Adrenal gland (tissue), 19 donors: ENCODE results near the gene SMCO1. TPM values are rescaled to one million over a fixed set of nuclear protein-coding genes. Genes with fewer than 3 reads are reported as not detected.

Experiments
- DNase-seq, 7 donors: peaks; one replicate each; pipeline ENCODE4 v3.0.0-alpha.2; 2019 to 2020
- H3K27ac ChIP-seq, 5 donors: fragments of 200-600 bp; sonication (generic) in 4 of 5; 1 replicate in 3 of 5; 2 replicates in 2 of 5; pipeline versions ENCODE4 v1.5.1 to v1.8.0; 2016 to 2020; ENCODE audit warnings: mild to moderate bottlenecking in 1 of 5
- H3K27me3 ChIP-seq: fragments of 200-600 bp; 2 replicates; pipeline ENCODE4 v1.8.0; 2021
- H3K36me3 ChIP-seq, 2 donors: fragments of 200-600 bp; replicated peaks in 1 of 2; 1 replicate in 1 of 2; 2 replicates in 1 of 2; pipeline versions ENCODE4 v1.5.1 to v1.8.0; 2018 to 2022
- H3K4me1 ChIP-seq, 2 donors: fragments of 200-600 bp; replicated peaks in 1 of 2; 1 replicate in 1 of 2; 2 replicates in 1 of 2; pipeline versions ENCODE4 v1.5.1 to v1.8.0; 2018 to 2021
- H3K4me3 ChIP-seq, 4 donors: fragments of 200-600 bp; sonication (generic) in 3 of 4; one replicate each; pipeline ENCODE4 v1.5.1; 2016 to 2018
- H3K9me3 ChIP-seq, 3 donors: fragments of 200-600 bp; sonication (generic) in 1 of 3; replicated peaks in 1 of 3; 1 replicate in 2 of 3; 2 replicates in 1 of 3; pipeline versions ENCODE4 v1.5.1 to v1.8.0; 2016 to 2021
- CTCF ChIP-seq, 6 experiments: fragments of 450-650 bp in 4 of 6; fragments of 200-600 bp in 2 of 6; sonication (generic) in 1 of 6; IDR thresholded peaks; 1 replicate in 5 of 6; 2 replicates in 1 of 6; pipeline versions ENCODE4 v1.5.1 to v1.8.0; 2016 to 2021; ENCODE audit warnings: antibody characterized with exemption in 6 of 6, mild to moderate bottlenecking in 2 of 6, moderate library complexity in 1 of 6
- POLR2A ChIP-seq, 2 donors: fragments of 450-650 bp; IDR thresholded peaks; one replicate each; pipeline ENCODE4 v1.6.1; 2017; ENCODE audit warnings: antibody characterized with exemption in 2 of 2, mild to moderate bottlenecking in 2 of 2, moderate library complexity in 1 of 2
- WGBS, 4 donors: extraction: QIAGEN DNeasy Blood & Tissue Kit in 2 of 4; methylation state at CpG; one replicate each; pipeline versions ENCODE4 v1.1.5 to v1.1.7; 2013 to 2017; 5-methylcytosine and 5-hydroxymethylcytosine counted together
- intact Hi-C, 2 donors: fragments of 100-400 bp; cut with DNase I; formaldehyde crosslinking; loops; one replicate each; pipeline versions ENCODE4 v1.14.1 to v1.15.0; 2022 to 2023
- long read RNA-seq, 10 donors: library from polyadenylated mRNA in 3 of 10; unstranded in 2 of 10; stranded (forward) in 1 of 10; transcript quantifications; one replicate each; pipeline ENCODE4 v2.0.0 and lab custom pipeline, GENCODE V29; 2021 to 2026
- polyA plus RNA-seq, 3 donors: library from polyadenylated mRNA; stranded (reverse); fragments of 200-250 nt in 2 of 3; fragments of 350-450 nt in 1 of 3; fragmentation: Illumina TruSeq in 1 of 3; extraction: RNeasy Lipid Tissue Mini Kit (QIAGEN cat#74804) in 1 of 3; gene quantifications; one replicate each; pipeline ENCODE4 v1.2.3, GENCODE V29; 2013 to 2014
- total RNA-seq, 9 donors: library from RNA; depleted of rRNA in 4 of 9; stranded (reverse); fragments of >200 nt in 4 of 9; fragments of 120-200 nt in 1 of 9; fragmentation: NEBNext Ultra II Directional in 1 of 9; extraction: Animal tissue kit (Norgen Biotek cat#: 25700) in 1 of 9; gene quantifications; one replicate each; pipeline versions ENCODE4 v1.1.0 to v1.2.4, GENCODE V29; 2013 to 2023
- donor health status: healthy with polysubstance abuse.
- donor health status: Bipolar disorder and iron deficiency.
- donor health status: DM: yes; HTN: yes; CAD: no.
- donor health status: DM: no; HTN: no; CAD: no.
- donor health status: DM: no; HTN: no; CAD: no.
- donor health status: DM: yes; HTN: yes; CAD: no.

The SMCO1 gene
- total RNA-seq: under 1 TPM in 1 of 9 donors, not detected in 8; 0.11 TPM
- under 1 TPM in 1 of 3 donors, not detected in 2; 0.07 TPM for polyA plus RNA-seq
- long read RNA-seq, donor 1: 0 reads
- long read RNA-seq, donor 2: 0 reads
- long read RNA-seq, donor 3: 0 reads
- long read RNA-seq, donor 4: 0 reads
- long read RNA-seq, donor 5: 0 reads
- long read RNA-seq, donor 6: 0 reads
- long read RNA-seq, donor 7: 0 reads
- long read RNA-seq, donor 8: 0 reads
- long read RNA-seq, donor 9: 0 reads
- long read RNA-seq, donor 10: 0 reads

GRCh38 chr3:196514913-196515621 is at the start of gene SMCO1:
Gene SMCO1, minus strand, starts transcription at chr3:196515346. Its CDS starts 137 bp downstream, at chr3:196515209.
- Histone ChIP-seq H3K27ac (no peak within 1 kb of the TSS), H3K9me3 (peaks cover 0 to 14% (median 0%) of the 10 kb centered on the region in 3 donors), H3K4me1 (no peaks in the 10 kb centered on the region), H3K4me3 (no peak within 1 kb of the TSS), H3K27me3 (no peaks in the 10 kb centered on the region), H3K36me3 (no peaks in the 10 kb centered on the region)
- intact Hi-C loops: no loop called here
- peak in 1 of 7 donors; percentile 20 for DNase-seq
- TF ChIP-seq CTCF (IDR thresholded peaks at IDR 0.05): no peak
- no peak for TF ChIP-seq POLR2A (IDR thresholded peaks at IDR 0.05)
- WGBS, 4 donors: 78 to 86% (median 83%) methylated on average over 10 of the region's 10 CpGs

DNA sequence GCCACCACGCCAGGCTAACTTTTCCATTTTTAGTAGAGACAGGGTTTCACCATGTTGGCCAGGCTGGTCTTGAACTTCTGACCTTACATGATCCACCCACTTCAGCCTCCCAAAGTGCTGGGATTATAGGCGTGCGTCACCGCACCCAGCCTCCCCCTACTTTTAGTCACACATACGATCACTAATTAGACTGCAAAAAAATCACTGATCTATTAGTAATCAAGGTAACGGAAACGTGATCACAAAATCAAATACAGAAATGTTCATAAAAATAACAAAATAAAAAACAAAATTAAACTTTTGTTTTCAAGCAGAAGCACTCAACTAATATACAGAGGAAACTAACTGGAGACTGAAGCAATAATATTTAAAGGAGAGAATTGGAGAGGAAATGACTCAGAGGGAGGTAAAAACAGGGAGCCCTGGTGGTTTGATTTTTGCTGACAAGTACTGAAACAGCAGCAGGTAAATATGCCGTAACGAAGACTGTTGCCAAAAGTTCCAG is 48.6 kb upstream of the SMCO1 start:
- intact Hi-C loops: no loop called here
- Histone ChIP-seq H3K4me3 (no peak overlapping the region), H3K4me1 (peaks cover 5 to 9% of the 10 kb centered on the region in 2 donors), H3K36me3 (no peaks in the 10 kb centered on the region), H3K9me3 (no peaks in the 10 kb centered on the region), H3K27me3 (no peaks in the 10 kb centered on the region), H3K27ac (no peak overlapping the region)
- 88 to 96% (median 91%) methylated on average over 9 of the region's 9 CpGs for WGBS, 4 donors
- DNase-seq: no peak
- TF ChIP-seq CTCF (IDR thresholded peaks at IDR 0.05) (no peak), POLR2A (IDR thresholded peaks at IDR 0.05) (no peak)

DNA sequence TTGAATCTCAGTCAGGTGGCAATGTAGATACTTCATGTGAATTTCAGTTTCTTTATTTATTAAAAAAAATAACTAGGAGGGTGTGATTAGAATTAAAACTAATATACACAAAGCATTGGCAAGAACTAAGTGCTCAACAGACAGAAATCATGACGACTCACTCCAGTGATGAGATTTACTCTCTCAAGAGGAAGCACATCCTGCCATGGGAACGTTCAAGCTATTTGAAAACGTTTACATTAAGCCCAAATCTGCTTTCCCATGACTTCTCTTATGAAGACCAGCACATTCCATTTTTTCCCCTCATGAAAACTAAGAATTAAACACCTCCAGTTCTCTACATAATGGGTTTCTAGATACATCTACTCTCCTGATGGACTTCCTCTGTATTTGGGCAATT is 44.7 kb upstream of the SMCO1 start:
- intact Hi-C loops: no loop called here
- no peaks in the 10 kb centered on the region for H3K4me1 ChIP-seq
- no peak for DNase-seq
- no peaks in the 10 kb centered on the region for H3K36me3 ChIP-seq
- TF ChIP-seq POLR2A (IDR thresholded peaks at IDR 0.05): no peak
- TF ChIP-seq CTCF (IDR thresholded peaks at IDR 0.05): no peak
- no peaks in the 10 kb centered on the region for H3K9me3 ChIP-seq
- H3K27ac ChIP-seq: no peak overlapping the region
- 58 to 78% (median 61%) methylated on average over 3 of the region's 3 CpGs for WGBS, 4 donors
- H3K4me3 ChIP-seq: no peak overlapping the region
- no peaks in the 10 kb centered on the region for H3K27me3 ChIP-seq

DNA sequence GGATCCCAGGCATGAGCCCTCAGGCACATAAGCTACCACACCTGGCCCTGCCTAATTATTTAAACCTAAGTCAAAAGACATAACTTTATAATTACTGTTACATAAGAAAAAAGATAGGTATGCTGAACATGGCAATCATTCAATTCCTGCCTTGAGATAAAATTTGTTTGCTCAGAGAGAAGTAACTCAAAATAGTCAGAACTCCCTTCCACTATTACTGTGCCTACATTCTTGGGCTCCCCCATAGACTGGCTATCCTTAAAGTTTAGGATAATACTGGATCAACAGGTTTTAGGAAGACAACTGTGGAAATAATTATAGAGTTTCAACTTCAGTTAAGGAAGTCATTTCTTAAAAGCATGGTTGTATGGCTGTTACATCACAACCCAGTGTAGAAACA is 43.3 kb upstream of the SMCO1 start:
- H3K9me3 ChIP-seq: no peaks in the 10 kb centered on the region
- intact Hi-C loops: no loop called here

More for the DNA sequence above, 43.3 kb upstream of the SMCO1 start:
- Histone ChIP-seq H3K4me1 (no peaks in the 10 kb centered on the region), H3K27me3 (no peaks in the 10 kb centered on the region), H3K4me3 (no peak overlapping the region), H3K36me3 (no peaks in the 10 kb centered on the region), H3K27ac (no peak overlapping the region)
- DNase-seq: no peak
- TF ChIP-seq POLR2A (IDR thresholded peaks at IDR 0.05) (no peak), CTCF (IDR thresholded peaks at IDR 0.05) (no peak)
